ENCODE results near the gene IGSF5.

Gene IGSF5

GRCh38 chr21:39837861-39838359, 92.9 kb downstream of the IGSF5 start:
- DNase-seq = no peak

GRCh38 chr21:39840373-39841097, 95.6 kb downstream of the IGSF5 start:
- DNase-seq = no peak

DNA sequence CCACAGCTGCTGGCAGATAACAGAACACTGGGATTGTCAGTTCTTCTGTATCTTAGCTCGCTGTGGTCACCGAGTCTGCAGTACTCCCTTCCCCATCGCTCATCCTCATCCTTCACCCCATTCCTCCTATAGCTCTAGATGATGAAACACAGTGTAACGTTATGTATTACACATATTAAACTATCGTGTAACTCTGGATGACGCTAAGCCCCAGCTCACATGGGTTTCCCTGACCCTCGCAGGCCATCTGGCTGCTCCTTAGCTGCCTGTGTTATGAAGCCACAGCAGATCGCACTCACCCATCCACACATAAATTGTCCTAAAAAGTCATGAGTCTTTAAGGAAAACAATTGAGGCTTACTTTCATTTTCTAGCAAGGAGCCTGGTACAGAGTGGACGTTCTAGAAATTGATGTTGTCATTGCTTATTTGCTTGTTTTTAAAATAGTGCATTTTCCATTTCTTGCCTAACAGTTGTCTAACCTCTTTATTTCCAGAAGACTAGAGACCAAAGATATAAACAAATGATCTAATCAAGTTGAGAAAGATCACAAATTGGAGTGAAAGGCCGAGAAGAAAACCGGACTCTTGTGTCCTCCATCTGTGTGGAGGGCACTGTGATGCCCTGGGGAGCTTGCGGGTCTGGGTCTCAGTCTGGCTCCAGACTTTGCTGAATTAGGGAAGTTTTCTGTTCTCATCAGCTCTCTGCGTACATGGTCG, 97.9 kb downstream of the IGSF5 start:
- no peak for DNase-seq

- no peak for DNase-seq
These were observed 98.5 kb downstream of the IGSF5 start for GRCh38 chr21:39843483-39843882.

DNA sequence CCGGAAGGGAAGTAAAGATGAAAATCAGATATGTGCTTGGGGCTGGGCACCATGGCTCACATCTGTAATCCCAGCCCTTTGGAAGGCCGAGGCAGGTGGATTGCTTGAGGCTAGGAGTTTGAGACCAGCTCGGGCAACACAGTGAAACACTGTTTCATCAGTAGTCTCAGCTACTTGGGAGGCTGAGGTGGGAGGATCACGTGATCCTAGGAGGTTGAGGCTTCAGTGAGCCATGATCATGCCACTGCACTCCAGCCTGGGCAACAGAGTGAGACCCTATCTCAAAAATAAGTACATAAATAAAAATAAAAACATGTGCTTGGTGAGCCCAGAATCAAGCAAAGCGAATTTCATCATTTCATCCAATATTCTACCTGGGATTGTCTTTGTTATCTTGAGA, 98.9 kb downstream of the IGSF5 start:
- DNase-seq = no peak

DNA sequence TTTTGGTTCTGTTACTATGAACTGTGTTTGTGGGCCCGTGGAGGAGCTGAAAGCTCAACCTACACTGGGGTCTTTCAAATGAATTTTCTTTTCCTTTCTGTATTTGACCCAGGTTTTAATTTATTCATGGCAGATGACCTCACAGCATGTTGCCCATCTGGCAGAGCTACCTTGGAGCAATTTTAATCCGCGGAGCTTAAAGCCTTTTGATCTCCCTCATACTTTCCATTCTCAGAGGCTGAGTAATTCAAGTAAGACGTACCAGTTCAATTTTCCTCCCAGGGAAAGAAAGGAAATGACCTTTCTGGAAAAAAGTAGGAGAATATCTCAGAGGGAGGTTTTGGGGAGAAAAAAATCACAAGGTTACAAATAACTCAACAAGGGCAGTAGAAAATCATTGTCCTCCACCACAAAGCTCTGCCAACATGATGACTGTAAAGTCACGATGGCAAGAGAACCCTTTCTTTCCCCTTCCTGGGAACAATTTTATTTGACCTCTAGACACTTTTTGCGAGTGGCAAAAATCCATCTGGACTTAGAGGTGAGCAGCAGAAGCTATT, 100.7 kb downstream of the IGSF5 start:
- no peak for DNase-seq

GRCh38 chr21:39847877-39848276, 102.9 kb downstream of the IGSF5 start:
- DNase-seq = no peak

GRCh38 chr21:39849014-39849655, 104.2 kb downstream of the IGSF5 start:
- DNase-seq = no peak

DNA sequence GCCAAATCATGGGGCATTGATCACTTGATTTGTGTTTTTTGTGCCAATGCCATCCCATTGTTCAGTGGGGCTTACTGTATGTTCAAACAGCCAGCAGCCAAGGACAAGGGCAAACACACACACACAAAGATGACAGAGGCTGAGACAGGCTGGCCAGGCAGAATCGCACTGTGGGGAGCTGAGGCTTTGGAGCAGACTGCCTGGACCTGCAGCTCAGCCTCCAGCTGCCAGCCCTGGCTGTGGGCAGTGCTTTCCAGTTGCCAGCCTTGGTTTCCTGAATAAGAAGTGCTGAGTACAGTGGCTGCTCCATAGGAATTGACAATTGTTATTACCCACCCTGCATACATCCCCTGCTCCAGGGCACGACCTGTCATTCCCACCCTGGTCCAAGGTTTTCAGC, 105.3 kb downstream of the IGSF5 start:
- no peak for DNase-seq

DNA sequence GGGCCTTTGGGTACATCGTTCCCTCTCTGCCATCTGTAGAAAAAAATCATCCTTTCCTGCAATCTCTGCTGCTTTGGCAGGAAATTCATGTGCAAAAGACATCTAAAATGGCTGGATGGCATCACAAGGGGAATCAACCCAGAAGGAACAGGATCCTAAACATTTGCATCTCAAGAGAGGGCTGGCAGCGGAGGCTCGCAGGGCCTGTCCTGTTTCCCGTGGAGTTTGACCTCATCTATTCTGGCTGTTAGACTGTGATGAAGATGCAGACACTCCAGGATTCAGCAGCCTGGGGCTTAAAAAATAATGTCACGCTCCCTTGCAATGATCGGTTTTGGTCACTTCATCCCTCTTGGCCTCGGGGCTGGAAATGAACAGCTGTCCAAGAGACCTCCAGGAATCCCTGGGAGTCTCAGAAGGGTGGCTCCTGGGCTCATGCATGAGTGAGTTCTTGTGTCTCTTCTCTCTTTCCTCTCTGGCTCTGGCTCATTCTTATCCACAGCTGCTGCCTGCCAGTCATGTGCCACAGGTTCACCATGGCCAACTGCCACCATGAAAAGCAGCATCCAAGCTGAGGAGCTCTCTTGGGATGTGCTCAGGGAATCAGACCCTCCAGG, 106.1 kb downstream of the IGSF5 start:
- no peak for DNase-seq
